ENCODE results near the gene MYRIP.
A peak's percentile ranks its signal among the peaks of the same experiment; 100 is the strongest.

MYRIP gene

GRCh38 chr3:40166997-40167396 is 357.6 kb downstream of the MYRIP start:
- no peak for TF ChIP-seq TAF1 (IDR thresholded peaks at IDR 0.05; ENCODE audit: borderline replicate concordance, low read depth, low read length)
- no peak for TF ChIP-seq POLR2A (IDR thresholded peaks at IDR 0.05; ENCODE audit: low read depth, low read length)
- no peak for TF ChIP-seq POLR2AphosphoS5 (IDR thresholded peaks at IDR 0.05; ENCODE audit: low read depth, low read length)
- FAIRE-seq (no peak), DNase-seq (ENCODE audit: insufficient read length) (no peak)

GRCh38 chr3:40167958-40168357 is 358.5 kb downstream of the MYRIP start:
- no peak for DNase-seq (ENCODE audit: insufficient read length)

GRCh38 chr3:40169983-40170382 is 360.6 kb downstream of the MYRIP start:
- FAIRE-seq: peak; percentile 14
- TF ChIP-seq POLR2AphosphoS5 (IDR thresholded peaks at IDR 0.05; ENCODE audit: low read depth, low read length) (no peak), POLR2A (IDR thresholded peaks at IDR 0.05; ENCODE audit: low read depth, low read length) (no peak), TAF1 (IDR thresholded peaks at IDR 0.05; ENCODE audit: borderline replicate concordance, low read depth, low read length) (no peak)
- DNase-seq (ENCODE audit: insufficient read length): peak; percentile 19

More at GRCh38 chr3:40167958-40168357, 358.5 kb downstream of the MYRIP start:
- FAIRE-seq: no peak
- TF ChIP-seq POLR2A (IDR thresholded peaks at IDR 0.05; ENCODE audit: low read depth, low read length) (no peak), POLR2AphosphoS5 (IDR thresholded peaks at IDR 0.05; ENCODE audit: low read depth, low read length) (no peak), TAF1 (IDR thresholded peaks at IDR 0.05; ENCODE audit: borderline replicate concordance, low read depth, low read length) (no peak)

GRCh38 chr3:40170395-40170794 is 361.0 kb downstream of the MYRIP start:
- DNase-seq (ENCODE audit: insufficient read length) (peak; percentile 23), FAIRE-seq (peak; percentile 30)
- TF ChIP-seq TAF1 (IDR thresholded peaks at IDR 0.05; ENCODE audit: borderline replicate concordance, low read depth, low read length): no peak
- no peak for TF ChIP-seq POLR2A (IDR thresholded peaks at IDR 0.05; ENCODE audit: low read depth, low read length)

- DNase-seq (ENCODE audit: insufficient read length) (no peak), FAIRE-seq (no peak)
- TF ChIP-seq POLR2AphosphoS5 (IDR thresholded peaks at IDR 0.05; ENCODE audit: low read depth, low read length) (no peak), TAF1 (IDR thresholded peaks at IDR 0.05; ENCODE audit: borderline replicate concordance, low read depth, low read length) (no peak), POLR2A (IDR thresholded peaks at IDR 0.05; ENCODE audit: low read depth, low read length) (no peak)
Measured at GRCh38 chr3:40172560-40172959, 363.2 kb downstream of the MYRIP start.

- TF ChIP-seq POLR2A (IDR thresholded peaks at IDR 0.05; ENCODE audit: low read depth, low read length) (no peak), POLR2AphosphoS5 (IDR thresholded peaks at IDR 0.05; ENCODE audit: low read depth, low read length) (no peak), TAF1 (IDR thresholded peaks at IDR 0.05; ENCODE audit: borderline replicate concordance, low read depth, low read length) (no peak)
- FAIRE-seq: no peak
- no peak for DNase-seq (ENCODE audit: insufficient read length)
Measured at GRCh38 chr3:40173227-40173721, 363.9 kb downstream of the MYRIP start.

GRCh38 chr3:40178012-40178594 is 368.7 kb downstream of the MYRIP start:
- TF ChIP-seq TAF1 (IDR thresholded peaks at IDR 0.05; ENCODE audit: borderline replicate concordance, low read depth, low read length) (no peak), POLR2A (IDR thresholded peaks at IDR 0.05; ENCODE audit: low read depth, low read length) (no peak), POLR2AphosphoS5 (IDR thresholded peaks at IDR 0.05; ENCODE audit: low read depth, low read length) (no peak)
- DNase-seq (ENCODE audit: insufficient read length) (no peak), FAIRE-seq (no peak)

- DNase-seq (ENCODE audit: insufficient read length) (peak; percentile 19), FAIRE-seq (peak; percentile 71)
- TF ChIP-seq POLR2AphosphoS5 (IDR thresholded peaks at IDR 0.05; ENCODE audit: low read depth, low read length) (no peak), POLR2A (IDR thresholded peaks at IDR 0.05; ENCODE audit: low read depth, low read length) (no peak), TAF1 (IDR thresholded peaks at IDR 0.05; ENCODE audit: borderline replicate concordance, low read depth, low read length) (no peak)
Measured at GRCh38 chr3:40179016-40179415, 369.6 kb downstream of the MYRIP start.

- TF ChIP-seq TAF1 (IDR thresholded peaks at IDR 0.05; ENCODE audit: borderline replicate concordance, low read depth, low read length) (no peak), POLR2A (IDR thresholded peaks at IDR 0.05; ENCODE audit: low read depth, low read length) (no peak), POLR2AphosphoS5 (IDR thresholded peaks at IDR 0.05; ENCODE audit: low read depth, low read length) (no peak)
- FAIRE-seq (no peak), DNase-seq (ENCODE audit: insufficient read length) (no peak)
Measured at GRCh38 chr3:40181182-40181581, 371.8 kb downstream of the MYRIP start.

- TF ChIP-seq POLR2A (IDR thresholded peaks at IDR 0.05; ENCODE audit: low read depth, low read length): no peak
- TF ChIP-seq TAF1 (IDR thresholded peaks at IDR 0.05; ENCODE audit: borderline replicate concordance, low read depth, low read length): no peak
- no peak for TF ChIP-seq POLR2AphosphoS5 (IDR thresholded peaks at IDR 0.05; ENCODE audit: low read depth, low read length)
- DNase-seq (ENCODE audit: insufficient read length) (no peak), FAIRE-seq (peak; percentile 89)
Measured at GRCh38 chr3:40185029-40185695, 375.8 kb downstream of the MYRIP start.

GRCh38 chr3:40186508-40186907 is 377.1 kb downstream of the MYRIP start:
- no peak for FAIRE-seq
- no peak for TF ChIP-seq POLR2A (IDR thresholded peaks at IDR 0.05; ENCODE audit: low read depth, low read length)
- TF ChIP-seq TAF1 (IDR thresholded peaks at IDR 0.05; ENCODE audit: borderline replicate concordance, low read depth, low read length): no peak
- no peak for TF ChIP-seq POLR2AphosphoS5 (IDR thresholded peaks at IDR 0.05; ENCODE audit: low read depth, low read length)
- no peak for DNase-seq (ENCODE audit: insufficient read length)

- DNase-seq (ENCODE audit: insufficient read length) (peak; percentile 15), FAIRE-seq (peak; percentile 81)
- no peak for TF ChIP-seq POLR2A (IDR thresholded peaks at IDR 0.05; ENCODE audit: low read depth, low read length)
- no peak for TF ChIP-seq POLR2AphosphoS5 (IDR thresholded peaks at IDR 0.05; ENCODE audit: low read depth, low read length)
- no peak for TF ChIP-seq TAF1 (IDR thresholded peaks at IDR 0.05; ENCODE audit: borderline replicate concordance, low read depth, low read length)
Measured at GRCh38 chr3:40187945-40188344, 378.5 kb downstream of the MYRIP start.

Data from GM12892 (cell line).